HG03060 (cell line): ENCODE data around the gene PCDHGA5.
"Not testable (repeated sequence)": the region's sequence is repeated elsewhere in the genome, so short reads cannot be mapped to it uniquely, and the experiment has no call there.

Source experiments
- ATAC-seq: cut with Tn5 transposase; IDR thresholded peaks from one replicate; pipeline ENCODE4 v1.9.1; 2021; ENCODE audit warnings: low read depth, moderate number of reproducible peaks; ENCODE audit not compliant: unreplicated experiment

Gene PCDHGA5

DNA sequence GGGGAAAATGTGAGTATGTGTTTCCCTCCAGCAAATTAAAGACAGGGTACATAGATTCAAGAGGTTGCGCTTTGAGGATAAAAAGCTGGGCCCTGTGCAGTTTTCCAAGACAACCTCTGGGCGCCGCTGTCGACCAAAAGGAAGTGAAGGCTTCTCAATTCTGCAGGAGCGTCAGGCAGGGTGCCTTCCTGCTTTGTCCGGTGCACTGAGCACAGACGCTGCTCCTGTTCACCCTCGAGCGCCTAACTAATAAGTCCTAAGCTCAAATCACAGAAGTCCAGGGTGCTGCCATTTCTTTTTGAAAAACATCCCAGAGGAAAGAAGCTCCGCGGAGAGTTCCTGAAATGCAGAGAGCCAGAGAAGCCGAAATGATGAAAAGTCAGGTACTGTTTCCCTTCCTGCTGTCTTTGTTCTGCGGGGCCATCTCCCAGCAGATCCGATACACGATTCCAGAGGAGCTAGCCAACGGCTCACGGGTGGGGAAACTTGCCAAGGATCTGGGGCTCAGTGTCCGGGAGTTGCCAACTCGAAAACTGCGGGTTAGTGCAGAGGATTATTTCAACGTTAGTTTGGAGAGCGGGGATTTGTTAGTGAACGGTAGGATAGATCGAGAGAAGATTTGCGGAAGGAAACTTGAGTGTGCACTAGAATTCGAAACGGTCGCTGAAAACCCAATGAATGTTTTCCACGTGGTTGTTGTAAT is 13.9 kb upstream of the PCDHGA5 start, which contains the start of gene PCDHGB1:
Gene PCDHGB1, plus strand, starts transcription at position 183 of the 703 bp plus-strand sequence. Its CDS starts 162 bp downstream, at position 345.
- no peak for ATAC-seq

DNA sequence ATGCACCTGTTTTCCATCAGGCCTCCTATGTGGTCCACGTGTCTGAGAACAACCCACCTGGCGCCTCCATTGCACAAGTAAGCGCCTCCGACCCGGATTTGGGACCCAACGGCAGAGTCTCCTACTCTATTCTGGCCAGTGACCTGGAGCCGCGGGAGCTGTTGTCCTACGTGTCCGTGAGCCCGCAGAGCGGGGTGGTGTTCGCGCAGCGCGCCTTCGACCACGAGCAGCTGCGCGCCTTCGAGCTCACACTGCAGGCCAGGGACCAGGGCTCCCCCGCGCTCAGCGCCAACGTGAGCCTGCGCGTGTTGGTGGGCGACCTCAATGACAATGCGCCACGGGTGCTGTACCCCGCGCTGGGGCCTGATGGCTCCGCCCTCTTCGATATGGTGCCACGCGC is 12.4 kb upstream of the PCDHGA5 start:
- ATAC-seq = no peak

DNA sequence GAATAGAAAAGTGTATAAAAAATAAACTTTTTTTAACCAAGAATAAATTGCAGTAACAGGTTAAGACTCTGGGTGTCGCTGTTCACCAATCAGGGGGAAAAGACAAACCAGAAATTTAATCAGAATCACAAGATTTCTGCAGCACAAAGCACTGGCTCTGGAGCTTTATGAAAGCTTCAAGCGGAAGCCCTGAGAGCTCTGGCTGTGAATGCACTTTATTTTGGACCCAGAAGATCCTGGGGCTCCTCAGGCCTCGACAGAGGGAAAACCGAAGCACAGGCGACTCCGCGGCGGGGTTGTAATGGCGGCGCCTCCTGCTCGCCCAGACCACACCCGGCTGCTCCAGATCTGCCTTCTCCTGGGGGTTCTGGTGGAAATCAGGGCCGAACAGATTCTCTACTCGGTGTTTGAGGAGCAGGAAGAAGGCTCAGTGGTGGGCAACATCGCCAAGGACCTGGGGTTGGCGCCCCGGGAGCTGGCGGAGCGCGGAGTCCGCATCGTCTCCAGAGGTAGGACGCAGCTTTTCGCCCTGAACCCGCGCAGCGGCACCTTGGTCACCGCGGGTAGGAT is 9.0 kb upstream of the PCDHGA5 start, which contains the start of gene PCDHGA4:
Gene PCDHGA4, plus strand, starts transcription at position 122 of the 570 bp plus-strand sequence. Its CDS starts 87 bp downstream, at position 209.
- no peak for ATAC-seq

DNA sequence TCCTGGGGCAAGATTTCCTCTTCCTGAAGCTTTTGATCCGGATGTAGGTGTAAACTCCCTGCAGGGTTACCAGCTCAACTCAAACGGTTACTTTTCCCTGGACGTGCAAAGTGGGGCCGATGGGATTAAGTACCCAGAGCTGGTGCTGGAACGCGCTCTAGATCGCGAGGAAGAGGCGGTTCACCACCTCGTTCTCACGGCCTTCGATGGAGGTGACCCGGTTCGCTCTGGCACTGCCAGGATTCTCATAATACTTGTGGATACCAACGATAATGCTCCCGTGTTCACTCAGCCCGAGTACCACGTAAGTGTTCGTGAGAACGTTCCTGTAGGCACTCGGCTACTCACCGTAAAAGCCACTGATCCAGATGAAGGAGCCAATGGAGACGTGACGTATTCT is 8.3 kb upstream of the PCDHGA5 start:
- no peak for ATAC-seq

DNA sequence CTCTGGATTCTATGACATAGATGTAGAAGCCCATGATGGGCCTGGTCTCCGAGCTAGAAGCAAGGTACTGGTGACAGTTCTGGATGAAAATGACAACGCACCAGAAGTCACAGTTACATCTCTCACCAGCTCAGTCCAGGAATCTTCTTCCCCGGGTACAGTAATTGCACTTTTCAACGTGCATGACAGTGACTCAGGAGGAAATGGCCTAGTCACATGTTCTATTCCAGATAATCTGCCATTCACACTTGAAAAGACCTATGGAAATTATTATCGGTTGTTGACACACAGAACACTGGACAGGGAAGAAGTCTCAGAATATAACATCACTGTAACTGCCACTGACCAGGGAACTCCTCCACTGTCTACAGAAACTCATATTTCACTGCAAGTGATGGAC is 7.8 kb upstream of the PCDHGA5 start:
- no peak for ATAC-seq

DNA sequence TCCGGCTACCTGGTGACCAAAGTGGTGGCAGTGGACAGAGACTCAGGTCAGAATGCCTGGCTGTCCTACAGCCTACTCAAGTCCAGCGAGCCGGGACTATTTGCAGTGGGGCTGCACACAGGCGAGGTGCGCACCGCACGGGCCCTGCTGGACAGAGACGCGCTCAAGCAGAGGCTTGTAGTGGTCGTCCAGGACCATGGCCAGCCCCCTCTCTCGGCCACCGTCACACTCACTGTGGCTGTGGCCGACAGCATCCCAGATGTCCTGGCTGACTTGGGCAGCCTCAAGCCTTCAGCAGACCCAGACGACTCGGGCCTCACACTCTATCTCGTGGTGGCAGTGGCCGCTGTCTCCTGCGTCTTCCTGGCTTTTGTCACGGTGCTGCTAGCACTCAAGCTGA is 7.0 kb upstream of the PCDHGA5 start:
- ATAC-seq = no peak

DNA sequence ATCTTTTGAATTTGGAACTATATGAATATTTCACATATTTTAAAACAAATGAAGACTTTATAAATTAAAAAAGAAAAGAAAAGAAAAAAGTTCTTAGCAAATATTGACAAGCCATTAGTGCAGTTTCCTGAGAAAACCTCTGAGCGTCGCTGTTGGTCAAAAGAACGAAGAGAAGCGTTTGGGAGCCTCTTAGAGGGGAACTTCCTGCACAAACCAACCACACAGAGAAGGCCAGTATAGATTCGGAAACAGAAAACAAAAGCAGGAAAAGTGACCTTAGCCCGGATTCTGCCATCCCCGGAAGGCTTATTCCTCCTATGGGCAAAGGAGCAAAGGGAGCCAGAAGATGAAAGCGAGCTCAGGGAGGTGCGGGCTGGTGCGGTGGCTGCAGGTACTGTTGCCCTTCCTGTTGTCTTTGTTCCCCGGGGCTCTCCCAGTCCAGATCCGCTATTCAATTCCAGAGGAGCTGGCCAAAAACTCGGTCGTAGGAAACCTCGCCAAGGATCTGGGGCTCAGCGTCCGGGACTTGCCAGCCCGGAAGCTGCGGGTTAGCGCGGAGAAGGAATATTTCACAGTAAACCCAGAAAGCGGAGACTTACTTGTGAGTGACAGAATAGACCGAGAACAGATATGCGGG is 4.1 kb upstream of the PCDHGA5 start, which contains the start of gene PCDHGB2:
Gene PCDHGB2, plus strand, starts transcription at position 205 of the 637 bp plus-strand sequence. Its CDS starts 142 bp downstream, at position 347.
- ATAC-seq = no peak

DNA sequence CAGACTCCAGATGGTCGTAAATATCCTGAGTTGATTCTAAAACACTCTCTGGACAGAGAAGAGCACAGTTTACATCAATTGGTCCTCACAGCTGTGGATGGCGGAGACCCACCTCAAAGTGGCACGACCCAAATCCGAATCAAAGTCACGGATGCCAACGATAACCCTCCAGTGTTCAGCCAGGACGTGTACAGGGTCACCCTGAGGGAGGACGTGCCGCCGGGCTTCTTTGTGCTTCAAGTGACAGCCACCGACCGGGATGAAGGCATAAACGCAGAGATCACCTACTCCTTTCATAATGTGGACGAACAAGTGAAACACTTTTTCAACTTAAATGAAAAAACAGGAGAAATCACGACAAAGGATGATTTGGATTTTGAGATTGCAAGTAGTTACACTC is 3.3 kb upstream of the PCDHGA5 start:
- ATAC-seq = no peak

DNA sequence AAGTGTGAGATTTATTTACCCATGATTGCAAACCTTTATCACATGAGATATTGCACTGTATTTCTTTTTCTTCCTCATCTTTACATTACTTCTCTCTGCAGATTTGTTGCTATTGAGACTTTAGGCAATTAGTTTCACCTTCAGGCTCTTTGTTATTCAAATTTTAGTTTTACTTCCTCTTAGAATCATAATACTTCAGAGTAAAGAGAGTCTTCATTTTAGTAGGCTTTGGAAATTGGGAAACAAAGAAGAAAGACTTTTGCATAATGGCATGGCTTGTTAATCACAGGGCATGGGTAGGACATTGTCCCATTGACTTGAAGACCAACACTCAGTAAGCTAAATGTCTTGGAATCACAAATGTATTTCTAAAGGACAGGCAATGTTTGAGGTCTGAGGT is 1.2 kb upstream of the PCDHGA5 start:
- ATAC-seq = no peak

DNA sequence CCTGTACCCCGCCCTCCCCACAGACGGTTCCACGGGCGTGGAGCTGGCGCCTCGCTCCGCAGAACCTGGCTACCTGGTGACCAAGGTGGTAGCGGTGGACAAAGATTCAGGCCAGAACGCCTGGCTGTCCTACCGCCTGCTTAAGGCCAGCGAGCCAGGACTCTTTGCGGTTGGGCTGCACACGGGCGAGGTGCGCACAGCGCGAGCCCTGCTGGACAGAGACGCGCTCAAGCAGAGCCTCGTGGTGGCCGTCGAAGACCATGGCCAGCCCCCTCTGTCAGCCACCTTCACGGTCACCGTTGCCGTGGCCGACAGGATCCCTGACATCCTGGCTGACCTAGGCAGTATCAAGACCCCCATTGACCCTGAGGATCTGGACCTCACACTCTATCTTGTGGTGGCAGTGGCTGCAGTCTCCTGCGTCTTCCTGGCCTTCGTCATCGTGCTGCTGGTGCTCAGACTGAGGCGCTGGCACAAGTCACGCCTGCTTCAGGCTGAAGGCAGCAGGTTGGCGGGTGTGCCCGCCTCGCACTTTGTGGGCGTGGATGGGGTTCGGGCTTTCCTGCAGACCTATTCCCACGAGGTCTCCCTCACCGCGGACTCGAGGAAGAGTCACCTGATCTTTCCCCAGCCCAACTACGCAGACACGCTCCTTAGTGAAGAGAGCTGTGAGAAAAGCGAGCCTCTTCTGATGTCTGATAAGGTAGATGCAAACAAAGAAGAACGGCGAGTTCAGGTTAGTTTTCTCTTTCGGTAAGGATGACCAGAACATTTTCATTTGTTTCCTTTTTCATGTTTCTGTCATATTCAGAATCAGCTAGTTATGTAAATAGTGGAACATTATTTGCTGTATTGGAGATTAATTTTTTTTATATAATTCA is 2.3 kb downstream of the PCDHGA5 start:
- no peak for ATAC-seq

DNA sequence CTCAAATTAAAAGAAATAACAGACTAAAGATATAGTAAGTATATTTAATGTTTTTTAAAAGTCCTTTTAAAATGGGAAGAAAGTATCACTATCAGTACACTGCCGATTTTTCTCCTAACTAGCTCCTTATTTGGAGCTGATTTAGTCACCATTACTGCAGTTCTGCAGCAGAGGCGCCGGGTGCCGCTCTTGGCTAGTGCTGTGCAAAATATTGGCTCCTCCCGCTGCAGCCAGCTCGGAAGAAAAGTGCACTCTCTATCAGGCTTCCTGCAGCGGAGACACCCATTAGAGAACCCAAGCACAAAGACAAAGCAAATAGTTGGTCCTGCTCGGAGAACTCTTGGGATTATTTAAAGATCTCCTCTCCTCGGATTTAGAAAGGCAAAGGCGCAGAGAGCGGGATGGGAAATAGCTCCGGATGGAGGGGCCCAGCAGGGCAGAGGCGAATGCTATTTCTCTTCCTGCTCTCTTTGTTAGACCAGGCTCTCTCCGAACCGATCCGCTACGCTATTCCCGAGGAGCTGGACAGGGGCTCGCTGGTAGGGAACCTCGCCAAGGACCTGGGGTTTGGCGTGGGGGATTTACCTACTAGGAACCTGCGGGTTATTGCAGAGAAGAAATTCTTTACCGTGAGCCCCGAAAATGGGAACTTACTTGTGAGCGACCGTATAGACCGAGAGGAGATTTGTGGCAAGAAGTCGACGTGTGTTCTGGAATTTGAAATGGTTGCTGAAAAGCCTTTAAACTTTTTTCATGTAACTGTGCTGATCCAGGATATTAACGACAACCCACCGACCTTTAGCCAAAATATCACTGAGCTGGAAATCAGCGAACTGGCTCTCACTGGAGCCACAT is 6.3 kb downstream of the PCDHGA5 start, which contains the start of gene PCDHGB3:
Gene PCDHGB3, plus strand, starts transcription at position 249 of the 855 bp plus-strand sequence. Its CDS starts 153 bp downstream, at position 402.
- ATAC-seq = peak; percentile 88

DNA sequence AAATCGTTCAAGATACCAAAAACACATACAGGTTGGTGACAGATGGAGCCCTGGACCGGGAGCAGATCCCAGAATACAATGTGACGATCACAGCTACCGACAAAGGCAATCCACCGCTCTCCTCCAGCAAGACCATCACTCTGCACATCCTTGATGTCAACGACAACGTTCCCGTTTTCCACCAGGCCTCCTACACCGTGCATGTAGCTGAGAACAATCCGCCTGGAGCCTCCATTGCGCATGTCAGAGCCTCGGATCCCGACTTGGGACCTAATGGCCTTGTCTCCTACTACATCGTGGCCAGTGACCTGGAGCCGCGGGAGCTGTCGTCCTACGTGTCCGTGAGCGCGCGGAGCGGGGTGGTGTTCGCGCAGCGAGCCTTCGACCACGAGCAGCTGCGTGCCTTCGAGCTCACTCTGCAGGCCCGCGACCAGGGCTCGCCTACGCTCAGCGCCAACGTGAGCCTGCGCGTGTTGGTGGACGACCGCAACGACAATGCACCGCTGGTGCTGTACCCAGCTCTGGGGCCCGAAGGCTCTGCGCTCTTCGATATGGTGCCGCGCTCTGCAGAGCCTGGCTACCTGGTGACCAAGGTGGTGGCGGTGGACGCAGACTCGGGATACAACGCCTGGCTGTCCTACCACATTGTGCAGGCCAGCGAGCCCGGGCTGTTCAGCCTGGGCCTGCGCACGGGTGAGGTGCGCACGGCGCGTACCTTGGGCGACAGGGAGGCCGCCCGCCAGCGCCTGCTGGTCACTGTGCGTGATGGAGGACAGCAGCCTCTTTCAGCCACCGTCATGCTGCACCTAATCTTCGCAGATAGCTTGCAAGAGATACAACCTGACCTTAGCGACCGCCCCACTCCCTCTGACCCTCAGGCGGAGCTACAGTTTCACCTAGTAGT is 7.9 kb downstream of the PCDHGA5 start:
- ATAC-seq = no peak

DNA sequence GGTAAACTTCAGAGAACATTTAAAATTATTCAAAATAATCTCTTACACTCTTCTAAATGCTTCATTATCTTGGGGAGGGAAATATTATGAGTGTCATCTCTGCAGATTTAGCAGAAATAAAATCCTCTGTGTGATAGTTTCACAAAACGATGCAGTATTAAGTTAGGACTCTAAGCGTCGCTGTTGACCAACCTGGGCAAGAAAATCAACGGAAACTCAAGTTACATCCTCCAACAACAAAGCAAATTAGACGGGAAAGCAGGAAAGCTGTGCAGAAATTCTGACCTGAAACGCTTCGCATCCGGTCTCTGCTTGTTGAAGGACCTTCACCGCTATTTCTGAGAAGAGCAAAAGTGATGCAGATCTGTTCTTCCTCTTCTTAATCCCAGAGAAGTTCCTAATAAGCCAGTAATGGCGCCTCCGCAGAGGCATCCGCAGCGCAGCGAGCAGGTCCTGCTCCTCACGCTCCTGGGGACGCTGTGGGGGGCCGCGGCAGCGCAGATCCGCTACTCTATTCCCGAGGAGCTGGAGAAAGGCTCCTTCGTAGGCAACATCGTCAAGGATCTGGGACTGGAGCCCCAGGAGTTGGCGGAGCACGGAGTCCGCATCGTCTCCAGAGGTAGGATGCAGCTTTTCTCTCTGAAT is 9.8 kb downstream of the PCDHGA5 start, which contains the start of gene PCDHGA6:
Gene PCDHGA6, plus strand, starts transcription at position 219 of the 645 bp plus-strand sequence. Its CDS starts 193 bp downstream, at position 412.
- ATAC-seq = no peak

DNA sequence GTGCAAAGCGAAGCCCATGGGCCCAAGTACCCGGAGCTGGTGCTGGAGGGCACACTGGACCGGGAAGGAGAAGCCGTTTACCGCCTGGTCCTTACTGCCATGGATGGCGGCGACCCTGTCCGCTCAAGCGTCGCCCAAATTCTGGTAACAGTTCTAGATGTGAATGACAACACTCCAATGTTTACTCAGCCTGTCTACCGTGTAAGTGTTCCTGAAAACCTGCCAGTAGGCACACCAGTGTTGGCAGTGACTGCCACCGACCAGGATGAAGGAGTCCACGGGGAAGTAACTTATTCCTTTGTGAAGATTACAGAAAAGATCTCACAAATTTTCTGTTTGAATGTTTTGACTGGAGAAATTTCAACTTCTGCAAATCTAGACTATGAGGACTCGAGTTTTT is 10.7 kb downstream of the PCDHGA5 start:
- ATAC-seq = no peak

DNA sequence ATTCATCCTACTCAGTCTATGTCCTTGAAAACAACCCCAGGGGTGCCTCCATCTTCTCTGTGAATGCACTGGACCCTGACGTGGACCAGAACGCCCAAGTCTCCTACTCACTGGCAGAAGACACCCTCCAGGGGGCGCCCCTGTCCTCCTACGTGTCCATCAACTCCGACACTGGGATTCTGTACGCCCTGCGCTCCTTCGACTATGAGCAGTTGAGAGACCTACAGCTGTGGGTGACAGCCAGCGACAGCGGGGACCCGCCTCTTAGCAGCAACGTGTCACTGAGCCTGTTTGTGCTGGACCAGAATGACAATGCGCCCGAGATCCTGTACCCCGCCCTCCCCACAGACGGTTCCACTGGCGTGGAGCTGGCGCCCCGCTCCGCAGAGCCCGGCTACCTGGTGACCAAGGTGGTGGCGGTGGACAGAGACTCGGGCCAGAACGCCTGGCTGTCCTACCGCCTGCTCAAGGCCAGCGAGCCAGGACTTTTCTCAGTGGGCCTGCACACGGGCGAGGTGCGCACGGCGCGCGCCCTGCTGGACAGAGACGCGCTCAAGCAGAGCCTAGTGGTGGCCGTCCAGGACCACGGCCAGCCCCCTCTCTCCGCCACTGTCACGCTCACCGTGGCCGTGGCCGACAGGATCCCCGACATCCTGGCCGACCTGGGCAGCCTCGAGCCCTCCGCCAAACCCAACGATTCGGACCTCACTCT is 11.6 kb downstream of the PCDHGA5 start:
- ATAC-seq = not testable (repeated sequence)

DNA sequence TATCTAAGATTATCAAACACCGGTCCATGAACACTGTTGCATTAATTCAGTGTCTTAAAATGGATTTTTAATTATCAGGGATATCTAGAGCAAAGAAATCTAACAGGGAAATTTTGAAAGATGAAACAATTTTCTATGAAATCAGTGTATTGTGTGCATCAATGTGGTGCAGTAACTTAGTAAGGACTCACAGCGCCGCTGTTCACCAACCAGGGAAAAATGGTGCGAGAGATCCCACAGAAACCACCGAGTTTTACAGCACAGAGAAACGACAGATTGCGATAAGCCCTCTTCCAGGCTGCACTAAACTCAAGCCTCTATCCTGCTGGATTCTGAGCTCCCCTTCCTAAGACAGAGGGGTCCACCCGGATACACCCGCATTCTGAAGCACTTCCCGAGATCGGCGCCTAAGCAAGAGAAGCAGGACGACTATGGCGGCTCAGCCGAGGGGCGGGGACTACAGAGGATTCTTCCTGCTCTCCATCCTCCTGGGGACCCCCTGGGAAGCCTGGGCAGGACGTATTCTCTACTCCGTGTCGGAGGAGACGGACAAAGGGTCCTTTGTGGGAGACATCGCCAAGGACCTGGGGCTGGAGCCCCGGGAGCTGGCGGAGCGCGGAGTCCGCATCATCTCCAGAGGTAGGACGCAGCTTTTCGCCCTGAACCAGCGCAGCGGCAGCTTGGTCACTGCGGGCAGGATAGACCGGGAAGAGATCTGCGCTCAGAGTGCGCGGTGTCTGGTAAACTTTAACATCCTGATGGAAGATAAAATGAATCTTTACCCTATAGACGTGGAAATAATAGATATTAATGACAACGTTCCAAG is 18.7 kb downstream of the PCDHGA5 start, which contains the start of gene PCDHGA7:
Gene PCDHGA7, plus strand, starts transcription at position 274 of the 826 bp plus-strand sequence. Its CDS starts 158 bp downstream, at position 432.
- no peak for ATAC-seq
